OCI-LY7 (cell line): ENCODE data around the gene FGA. TPM values are rescaled to one million over a fixed set of nuclear protein-coding genes. Genes with fewer than 3 reads are reported as not detected.

Experiments
- BruUV-seq: library from RNA; stranded (reverse); fragments of 400-500 nt; replicated peaks from 2 replicates; lab custom pipeline; 2021; lab: Mats Ljungman, UMichigan
- CTCF ChIA-PET: fragments of 300-600 bp; sonication (Branson Sonifier 250); formaldehyde crosslinking; loops from one replicate; lab custom pipeline; 2022; ENCODE audit warnings: antibody characterized with exemption; ENCODE audit not compliant: unreplicated experiment; lab: Charles Lee
- POLR2A ChIA-PET: fragments of 300-600 bp; sonication (Branson Sonifier 250); formaldehyde crosslinking; loops from one replicate; lab custom pipeline; 2022; ENCODE audit warnings: antibody characterized with exemption; lab: Charles Lee
- DNase-seq: peaks from one replicate; pipeline ENCODE4 v3.0.0-alpha.2; 2015; ENCODE audit warnings: low spot score
- H2AFZ ChIP-seq: fragments of 200-600 bp; sonication (generic), shearing (Covaris generic); 2 replicates; pipeline ENCODE4 v1.6.1; 2014; ENCODE audit warnings: mild to moderate bottlenecking, antibody characterized with exemption, low read length, moderate library complexity
- H3K27ac ChIP-seq: fragments of 200-600 bp; sonication (generic); 2 replicates; pipeline ENCODE4 v1.5.1; 2014; ENCODE audit warnings: mixed run types, low read depth, mild to moderate bottlenecking, moderate library complexity, low read length, inconsistent platforms; ENCODE audit not compliant: poor library complexity, severe bottlenecking
- H3K36me3 ChIP-seq: fragments of 200-600 bp; sonication (generic); 2 replicates; pipeline ENCODE4 v1.6.1; 2014; ENCODE audit warnings: mild to moderate bottlenecking, antibody characterized with exemption, low read length, moderate library complexity, mixed read lengths; ENCODE audit not compliant: insufficient read depth
- H3K4me1 ChIP-seq: fragments of 200-600 bp; sonication (generic); 2 replicates; pipeline ENCODE4 v1.5.1; 2014; ENCODE audit warnings: mild to moderate bottlenecking, low read length; ENCODE audit not compliant: insufficient read depth, poor library complexity, severe bottlenecking
- H3K4me2 ChIP-seq: fragments of 200-600 bp; sonication (generic); 2 replicates; pipeline ENCODE4 v1.6.1; 2014; ENCODE audit warnings: mild to moderate bottlenecking, low read length
- H3K4me3 ChIP-seq: fragments of 200-600 bp; sonication (generic); 2 replicates; pipeline ENCODE4 v1.5.1; 2014; ENCODE audit warnings: mild to moderate bottlenecking, low read depth, low read length; ENCODE audit not compliant: poor library complexity, severe bottlenecking
- H3K79me2 ChIP-seq: fragments of 200-600 bp; sonication (generic); 2 replicates; pipeline ENCODE4 v1.6.1; 2016; ENCODE audit warnings: low read depth, mild to moderate bottlenecking, low read length, moderate library complexity, mixed read lengths; ENCODE audit not compliant: insufficient read depth
- H3K9me2 ChIP-seq: fragments of 200-600 bp; sonication (generic); 2 replicates; pipeline ENCODE4 v1.6.1; 2016; ENCODE audit warnings: mild to moderate bottlenecking, low read length, mixed read lengths; ENCODE audit not compliant: insufficient read depth
- H3K9me3 ChIP-seq: fragments of 200-600 bp; sonication (generic); 2 replicates; pipeline ENCODE4 v1.6.1; 2014; ENCODE audit warnings: mild to moderate bottlenecking, mixed run types, low read length, mixed read lengths
- H4K20me1 ChIP-seq: fragments of 200-600 bp; sonication (generic); 2 replicates; pipeline ENCODE4 v1.6.1; 2014; ENCODE audit warnings: mild to moderate bottlenecking, antibody characterized with exemption, low read length, moderate library complexity, mixed read lengths; ENCODE audit not compliant: insufficient read depth
- CTCF ChIP-seq: fragments of 200-600 bp; sonication (generic); conservative IDR thresholded peaks from 2 replicates; pipeline ENCODE4 v1.5.1; 2014; ENCODE audit warnings: mild to moderate bottlenecking, antibody characterized with exemption, low read length, moderate library complexity, mixed read lengths
- EZH2phosphoT487 ChIP-seq: fragments of 200-600 bp; sonication (generic); IDR thresholded peaks from 2 replicates; pipeline ENCODE4 v1.6.1; 2018; ENCODE audit warnings: low read depth, borderline replicate concordance, mild to moderate bottlenecking, mixed run types, antibody characterized with exemption, low read length, moderate library complexity, mixed read lengths
- intact Hi-C: fragments of 100-400 bp; cut with micrococcal nuclease; formaldehyde crosslinking; loops from one replicate; pipeline ENCODE4 v1.10.0; 2022; ENCODE audit not compliant: unreplicated experiment
- total RNA-seq, 2 experiments: library from RNA; depleted of rRNA in 1 of 2; stranded (reverse); fragments of >200 nt in 1 of 2; shearing (Covaris generic) in 1 of 2; gene quantifications; 2 replicates each; pipeline ENCODE4 v1.2.3, GENCODE V29; 2014 to 2022

Gene FGA
- total RNA-seq, 2 experiments from 2014 or later, result not detected

GRCh38 chr4:154565704-154566103 lies 24.8 kb downstream of the FGA start:
- intact Hi-C loops, result no loop called here
- ChIA-PET CTCF (no interaction called here), POLR2A (no interaction called here)
- Histone ChIP-seq H3K27ac (no peak overlapping the region), H3K4me2 (no peak overlapping the region), H3K4me1 (no peaks in the 10 kb centered on the region), H2AFZ (no peak overlapping the region), H4K20me1 (no peaks in the 10 kb centered on the region), H3K9me3 (no peaks in the 10 kb centered on the region), H3K36me3 (no peaks in the 10 kb centered on the region), H3K9me2 (no peaks in the 10 kb centered on the region), H3K79me2 (no peaks in the 10 kb centered on the region), H3K4me3 (no peak overlapping the region)
- BruUV-seq, result no TSS peak
- no peak for DNase-seq
- no peak for TF ChIP-seq EZH2phosphoT487
- TF ChIP-seq CTCF, result no peak

GRCh38 chr4:154564311-154564710 lies 26.2 kb downstream of the FGA start:
- ChIA-PET CTCF (no interaction called here), POLR2A (interaction anchor here (0.6 to 1.1 kb wide), 2 partner anchors 12 to 23 kb away, joined by 3 read pairs; no protein-coding TSS in a partner anchor)
- no TSS peak for BruUV-seq
- no peaks in the 10 kb centered on the region for H3K9me2 ChIP-seq
- no peaks in the 10 kb centered on the region for H3K79me2 ChIP-seq
- no peak overlapping the region for H2AFZ ChIP-seq
- intact Hi-C loops, result no loop called here
- TF ChIP-seq CTCF, result no peak
- no peak overlapping the region for H3K4me3 ChIP-seq
- no peak overlapping the region for H3K4me2 ChIP-seq
- H3K9me3 ChIP-seq, result no peaks in the 10 kb centered on the region
- no peaks in the 10 kb centered on the region for H3K4me1 ChIP-seq
- no peaks in the 10 kb centered on the region for H3K36me3 ChIP-seq
- no peak overlapping the region for H3K27ac ChIP-seq
- no peaks in the 10 kb centered on the region for H4K20me1 ChIP-seq
- DNase-seq, result no peak

- DNase-seq, result no peak
- Histone ChIP-seq H3K9me3 (no peaks in the 10 kb centered on the region), H3K36me3 (no peaks in the 10 kb centered on the region), H3K79me2 (no peaks in the 10 kb centered on the region), H2AFZ (no peak within 1 kb of the TSS), H3K4me3 (no peak within 1 kb of the TSS), H3K27ac (no peak within 1 kb of the TSS), H3K4me1 (no peaks in the 10 kb centered on the region), H3K4me2 (no peak within 1 kb of the TSS), H3K9me2 (no peaks in the 10 kb centered on the region), H4K20me1 (no peaks in the 10 kb centered on the region)
- ChIA-PET CTCF (no interaction called here), POLR2A (interaction anchor here (0.9 to 1.3 kb wide), 2 partner anchors 9 to 75 kb away, joined by 3 to 6 read pairs; no protein-coding TSS in a partner anchor)
- intact Hi-C loops, result no loop called here
- no peak for TF ChIP-seq CTCF
- no peak for TF ChIP-seq EZH2phosphoT487
- BruUV-seq, result no TSS peak
Measured at GRCh38 chr4:154562697-154563254, 27.8 kb downstream of the FGA start, which contains the start of gene FGB. FGB (plus strand) TSS chr4:154563011; CDS start chr4:154563019, 8 bp downstream.
